GM21367 (cell line): Measurements from ENCODE around the gene MEGF6.

Experiments
- ATAC-seq: cut with Tn5 transposase; IDR thresholded peaks from one replicate; pipeline ENCODE4 v1.9.1; 2021; ENCODE audit not compliant: unreplicated experiment

Gene MEGF6

DNA sequence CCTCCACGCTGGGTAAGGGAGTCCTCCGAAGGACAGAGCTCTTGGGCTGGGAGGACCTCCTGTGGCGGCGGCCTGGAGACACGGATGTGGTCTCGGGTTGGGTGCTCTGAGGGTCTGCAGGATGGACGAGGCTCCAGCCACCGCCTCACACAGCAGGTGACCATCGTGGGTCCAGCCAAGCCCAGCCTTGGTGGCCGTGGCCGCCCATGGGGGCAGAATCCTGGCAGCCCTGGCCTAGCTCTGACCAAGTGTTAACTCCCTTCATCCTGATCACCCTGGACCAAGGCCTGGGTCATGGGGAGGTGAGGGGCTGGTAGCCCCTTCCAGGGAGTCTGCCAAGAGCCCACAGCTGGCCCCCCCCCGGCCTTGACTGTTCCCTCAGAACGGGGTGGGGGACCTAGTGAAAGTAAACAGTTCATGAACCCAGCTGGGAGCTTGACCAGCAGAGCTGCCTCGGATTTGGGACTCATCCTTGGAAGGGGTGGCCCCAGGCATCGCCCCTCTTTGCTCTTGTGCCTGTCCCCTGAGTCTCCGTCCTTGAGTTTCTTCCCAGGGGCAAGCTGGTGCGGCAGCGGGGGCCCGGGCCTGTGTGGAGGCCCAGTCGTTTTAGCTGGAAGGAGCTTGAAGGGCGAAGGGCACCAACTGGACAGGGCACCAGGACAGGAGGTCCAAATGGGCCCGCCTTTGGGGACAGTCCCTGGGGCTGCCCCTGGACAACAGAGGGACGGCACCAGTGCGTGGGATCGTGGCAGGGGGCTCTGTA, 139.0 kb downstream of the MEGF6 start:
- ATAC-seq, result no peak

DNA sequence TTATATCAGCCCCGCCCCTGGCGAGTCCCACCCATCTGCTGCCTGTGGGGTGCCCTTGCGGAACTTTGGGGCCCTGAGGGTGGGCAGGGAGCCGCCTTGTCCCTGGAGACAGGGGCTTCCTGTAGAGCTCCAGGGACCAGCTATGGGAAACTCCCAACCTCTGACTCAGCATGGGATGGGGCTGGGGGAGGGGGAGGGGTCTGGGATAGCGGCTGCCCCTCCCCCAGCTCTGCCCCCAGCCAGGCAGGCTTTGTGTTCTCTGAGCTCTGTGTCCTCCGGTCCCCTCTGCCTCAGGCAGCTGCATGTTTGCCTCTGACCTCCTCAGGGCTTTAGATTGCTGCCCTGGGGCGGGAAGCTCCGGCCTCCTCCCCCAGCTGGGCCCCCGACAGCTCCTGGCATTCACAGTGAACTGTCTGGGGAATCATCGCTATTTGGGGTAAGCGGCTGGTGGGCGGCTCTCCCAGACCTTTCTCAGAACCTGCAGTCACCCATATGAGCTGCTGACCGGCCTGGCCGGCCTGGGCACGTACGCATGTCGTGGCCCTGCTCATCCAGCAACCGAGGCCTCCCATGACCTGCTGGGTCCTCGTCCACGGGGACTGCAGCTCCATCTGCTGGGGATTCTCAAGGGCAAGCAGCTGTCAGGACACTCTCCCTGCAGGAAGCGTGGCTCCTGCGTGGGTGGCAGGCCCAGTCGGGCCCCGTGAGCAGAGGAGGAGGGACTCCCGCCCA, 139.8 kb downstream of the MEGF6 start:
- ATAC-seq, result no peak

DNA sequence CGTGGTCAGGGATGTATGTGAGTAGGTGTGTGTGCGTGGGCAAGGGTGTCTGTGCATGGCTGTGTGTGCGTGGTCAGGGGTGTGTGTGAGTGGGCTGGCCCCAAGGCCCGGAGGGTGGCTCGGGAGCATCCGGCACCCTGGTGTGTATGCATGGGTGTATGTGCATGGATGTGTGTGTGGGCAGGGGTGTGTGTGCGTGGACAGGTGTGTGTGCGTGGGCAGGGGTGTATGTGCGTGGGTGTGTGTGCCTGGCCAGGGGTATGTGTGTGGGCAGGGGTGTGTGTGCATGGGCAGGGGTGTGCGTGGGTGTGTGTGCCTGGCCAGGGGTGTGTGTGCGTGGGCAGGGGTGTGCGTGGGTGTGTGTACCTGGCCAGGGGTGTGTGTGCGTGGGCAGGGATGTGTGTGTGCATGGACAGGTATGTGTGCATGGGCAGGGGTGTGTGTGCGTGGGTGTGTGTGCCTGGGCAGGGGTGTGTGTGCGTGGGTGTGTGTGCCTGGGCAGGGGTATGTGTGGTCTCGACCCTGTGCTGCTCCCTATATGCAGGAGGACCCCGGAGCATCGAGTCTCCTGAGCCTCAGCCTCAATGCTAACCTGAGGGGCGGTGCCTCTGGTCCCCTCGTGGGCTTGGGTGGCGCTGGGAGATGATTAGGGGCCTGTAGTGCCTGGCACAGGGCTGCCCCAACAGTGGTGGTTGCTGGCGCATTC, 140.5 kb downstream of the MEGF6 start:
- no peak for ATAC-seq

DNA sequence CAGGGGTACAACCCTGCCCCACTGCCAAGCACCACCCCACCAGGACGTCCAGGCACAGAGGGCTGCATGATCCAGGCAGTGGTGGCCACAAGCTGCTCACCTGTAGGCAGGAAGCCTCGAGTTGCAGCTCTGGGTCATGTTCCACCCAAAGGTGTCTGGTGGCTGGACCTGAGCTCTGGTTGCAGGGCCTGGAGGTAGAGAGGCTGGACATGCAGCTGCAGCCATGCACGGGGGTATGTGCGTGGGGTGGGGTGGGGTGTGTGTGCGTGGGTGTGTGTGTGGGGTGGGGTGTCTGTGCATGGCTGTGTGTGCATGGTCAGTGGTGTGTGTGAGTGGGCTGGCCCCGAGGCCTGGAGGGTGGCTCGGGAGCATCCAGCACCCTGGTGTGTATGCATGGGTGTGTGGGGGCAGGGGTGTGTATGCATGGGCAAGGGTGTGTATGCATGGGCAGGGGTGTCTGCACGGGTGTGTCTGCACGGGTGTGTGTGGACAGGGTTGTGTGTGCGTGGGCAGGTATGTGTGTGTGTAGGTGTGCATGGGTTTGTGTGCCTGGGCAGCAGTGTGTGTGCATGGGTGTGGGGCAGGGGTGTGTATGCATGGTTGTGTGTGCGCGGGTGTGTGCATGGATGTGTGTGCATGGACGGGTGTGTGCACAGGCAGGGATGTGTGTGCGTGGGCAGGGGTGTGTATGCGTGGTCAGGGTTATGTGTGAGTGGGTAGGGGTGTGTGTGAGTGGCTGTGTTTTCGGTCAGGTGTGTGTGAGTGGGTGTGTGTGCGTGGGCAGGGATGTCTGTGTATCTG, 141.3 kb downstream of the MEGF6 start:
- no peak for ATAC-seq

DNA sequence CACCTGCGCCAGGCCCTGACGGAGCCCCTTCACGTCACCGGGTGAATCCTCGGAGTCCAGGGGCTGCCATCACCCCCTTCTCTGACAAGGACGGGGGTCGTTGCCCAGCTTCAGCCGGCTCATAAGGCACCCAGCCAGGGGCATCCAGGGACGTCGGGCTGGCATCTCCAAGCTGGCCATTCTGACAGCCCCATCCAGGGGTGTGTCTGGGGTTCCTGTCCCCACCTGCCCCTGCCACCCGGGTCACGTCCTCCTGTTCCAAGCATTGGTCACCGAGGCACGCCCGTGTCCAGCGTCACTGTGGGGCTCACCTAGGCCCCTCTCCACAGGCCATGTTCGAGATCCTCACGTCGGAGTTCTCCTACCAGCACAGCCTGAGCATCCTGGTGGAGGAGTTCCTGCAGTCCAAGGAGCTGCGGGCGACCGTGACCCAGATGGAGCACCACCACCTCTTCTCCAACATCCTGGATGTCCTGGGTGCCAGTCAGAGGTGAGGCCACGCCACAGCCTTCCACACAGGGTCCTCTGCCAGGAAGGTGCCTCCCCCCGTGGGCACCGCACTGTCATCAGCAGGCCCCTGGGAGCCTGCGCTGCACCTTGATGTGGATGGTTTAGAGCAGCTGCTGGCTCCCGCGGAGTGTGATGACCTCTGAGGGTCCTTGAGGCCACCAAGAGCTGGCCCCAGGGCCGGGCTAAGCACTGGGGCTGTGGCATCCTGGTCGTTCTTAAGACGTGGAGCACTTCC, 142.0 kb downstream of the MEGF6 start:
- no peak for ATAC-seq

DNA sequence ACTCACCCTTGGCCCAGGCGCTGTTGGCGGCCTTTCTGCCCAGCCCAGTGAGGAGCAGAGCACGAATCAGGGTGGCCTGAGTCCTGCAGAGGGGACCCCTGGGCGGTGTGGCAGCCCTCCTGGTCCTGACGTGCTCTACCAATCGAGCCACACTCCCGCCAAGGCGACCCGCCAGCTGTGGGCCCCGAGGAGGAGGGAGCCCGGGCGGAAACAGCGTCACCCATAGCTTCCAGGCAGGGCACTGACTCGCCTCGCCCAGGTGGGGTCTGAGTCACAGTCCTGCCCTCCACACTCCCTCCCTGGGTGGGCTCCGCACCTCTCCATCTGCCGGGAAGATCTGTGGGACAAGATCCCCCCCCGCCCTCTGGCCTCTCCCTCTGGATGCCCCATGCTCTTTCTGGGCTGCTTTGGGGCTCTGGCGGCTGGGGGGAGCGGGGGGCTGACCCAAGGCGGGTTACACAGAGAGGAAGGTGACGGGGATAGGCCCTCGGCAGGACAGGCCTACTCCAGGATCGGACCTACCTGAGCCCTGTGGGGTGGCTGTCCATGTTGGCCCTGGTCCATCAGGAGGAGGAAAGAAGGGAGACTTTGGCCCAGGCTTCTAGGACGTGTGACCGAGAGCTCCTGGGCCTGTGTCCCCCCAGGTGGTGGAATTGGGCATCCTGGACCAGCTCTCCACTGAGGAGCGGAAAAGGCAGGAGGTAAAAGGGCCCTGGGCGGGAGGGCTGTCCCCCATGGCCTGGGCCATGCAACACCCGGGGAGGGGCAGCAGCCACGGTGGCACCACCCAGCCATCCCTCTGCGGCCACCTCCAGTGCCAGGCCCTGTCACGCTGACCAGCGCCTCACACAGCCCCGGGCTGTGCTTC, 142.8 kb downstream of the MEGF6 start:
- ATAC-seq, result no peak

DNA sequence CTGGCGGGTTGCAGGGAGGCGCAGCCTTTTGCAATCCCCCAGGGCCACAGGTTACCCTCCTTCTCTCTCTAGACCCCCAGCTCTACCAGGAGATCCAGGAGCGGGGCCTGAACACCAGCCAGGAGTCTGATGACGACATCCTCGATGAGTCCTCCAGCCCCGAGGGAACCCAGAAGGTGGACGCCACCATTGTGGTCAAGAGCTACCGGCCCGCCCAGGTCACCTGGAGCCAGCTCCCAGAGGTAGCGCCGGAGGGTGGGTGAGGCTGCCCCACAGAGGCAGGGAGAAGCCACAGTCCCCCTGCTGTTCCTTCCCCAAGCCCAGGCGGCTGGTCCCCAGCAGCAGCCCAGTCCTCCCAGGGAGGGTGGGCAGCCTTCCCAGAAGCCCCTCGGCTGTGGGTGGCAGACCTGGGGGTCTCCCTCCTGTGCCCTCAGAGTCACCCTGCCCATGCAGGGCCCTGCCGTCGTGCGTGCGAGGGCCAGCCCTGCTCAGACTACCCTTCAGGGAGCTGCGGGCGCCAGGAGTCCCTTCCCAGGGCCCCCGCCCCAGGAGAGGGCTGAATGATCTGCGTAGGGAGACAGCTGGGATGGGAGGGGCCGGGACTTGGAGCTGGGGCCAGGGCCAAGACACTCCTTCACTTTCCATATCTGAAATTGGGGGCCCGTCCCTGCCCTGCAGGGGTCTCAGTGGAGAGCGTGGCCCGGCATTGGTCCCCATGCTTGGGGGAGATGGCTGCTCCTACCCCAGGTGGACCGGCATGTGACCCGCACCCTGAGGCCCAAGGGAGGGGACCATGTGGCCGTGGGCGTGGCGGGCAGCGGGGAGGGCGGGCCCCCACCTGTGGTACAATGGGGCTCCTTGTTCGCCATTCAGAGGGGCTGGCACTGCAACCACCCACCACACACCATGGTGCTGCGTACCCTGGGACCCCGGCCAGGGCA, 143.9 kb downstream of the MEGF6 start:
- ATAC-seq, result no peak

DNA sequence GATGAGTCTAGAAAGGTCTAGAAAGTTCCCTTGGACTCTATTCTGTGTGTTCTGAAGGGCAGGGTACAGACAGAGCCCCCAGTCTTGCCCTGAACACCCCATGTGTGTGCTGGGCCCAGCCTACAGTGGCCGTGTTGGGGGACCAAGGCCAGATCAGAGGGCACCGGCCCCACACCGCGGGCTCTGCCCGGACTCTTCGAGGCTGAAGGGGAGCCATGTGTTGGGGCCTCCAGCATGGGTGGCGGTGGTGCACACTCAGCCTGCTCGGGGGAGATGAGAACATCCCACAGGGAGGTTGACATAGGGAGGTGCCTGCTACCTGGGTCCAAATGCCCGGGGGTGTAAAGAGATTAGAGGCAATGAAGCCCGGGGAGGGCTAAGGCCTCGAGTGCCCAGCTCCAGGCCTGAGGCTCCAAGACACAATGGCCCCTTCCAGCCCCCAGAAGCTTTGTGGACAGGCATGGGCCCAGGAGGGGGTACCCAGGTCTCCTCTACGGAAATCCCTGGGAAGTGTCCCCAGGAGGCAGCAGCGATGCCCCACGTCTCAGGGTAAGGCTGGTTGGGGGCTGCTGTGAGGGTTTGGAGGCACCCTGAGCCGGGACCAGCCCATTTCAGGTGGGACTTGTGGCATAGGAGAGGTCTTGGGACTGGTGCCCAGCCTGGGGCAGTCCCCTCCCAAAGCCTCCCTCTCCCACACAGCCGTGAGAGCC, 144.8 kb downstream of the MEGF6 start:
- ATAC-seq, result no peak

DNA sequence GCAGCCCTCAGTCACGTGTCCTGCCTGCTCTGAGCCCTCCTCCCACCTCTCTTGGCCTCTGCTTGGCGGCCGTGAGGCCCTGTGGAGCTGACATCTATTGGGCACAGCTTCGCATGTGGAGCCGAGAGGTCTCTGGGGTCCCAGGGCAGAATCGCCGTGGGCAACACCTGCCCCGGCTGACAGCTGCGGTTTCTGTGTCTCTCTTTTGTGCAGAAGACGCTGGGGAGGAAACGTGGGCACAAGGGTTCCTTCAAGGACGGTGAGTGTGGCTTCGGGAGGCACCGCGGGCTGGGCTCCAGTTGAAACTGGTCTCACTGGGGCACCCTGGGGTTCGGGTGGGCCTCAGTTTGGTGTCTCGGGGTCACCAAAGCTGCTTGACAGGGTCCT, 145.4 kb downstream of the MEGF6 start:
- no peak for ATAC-seq

DNA sequence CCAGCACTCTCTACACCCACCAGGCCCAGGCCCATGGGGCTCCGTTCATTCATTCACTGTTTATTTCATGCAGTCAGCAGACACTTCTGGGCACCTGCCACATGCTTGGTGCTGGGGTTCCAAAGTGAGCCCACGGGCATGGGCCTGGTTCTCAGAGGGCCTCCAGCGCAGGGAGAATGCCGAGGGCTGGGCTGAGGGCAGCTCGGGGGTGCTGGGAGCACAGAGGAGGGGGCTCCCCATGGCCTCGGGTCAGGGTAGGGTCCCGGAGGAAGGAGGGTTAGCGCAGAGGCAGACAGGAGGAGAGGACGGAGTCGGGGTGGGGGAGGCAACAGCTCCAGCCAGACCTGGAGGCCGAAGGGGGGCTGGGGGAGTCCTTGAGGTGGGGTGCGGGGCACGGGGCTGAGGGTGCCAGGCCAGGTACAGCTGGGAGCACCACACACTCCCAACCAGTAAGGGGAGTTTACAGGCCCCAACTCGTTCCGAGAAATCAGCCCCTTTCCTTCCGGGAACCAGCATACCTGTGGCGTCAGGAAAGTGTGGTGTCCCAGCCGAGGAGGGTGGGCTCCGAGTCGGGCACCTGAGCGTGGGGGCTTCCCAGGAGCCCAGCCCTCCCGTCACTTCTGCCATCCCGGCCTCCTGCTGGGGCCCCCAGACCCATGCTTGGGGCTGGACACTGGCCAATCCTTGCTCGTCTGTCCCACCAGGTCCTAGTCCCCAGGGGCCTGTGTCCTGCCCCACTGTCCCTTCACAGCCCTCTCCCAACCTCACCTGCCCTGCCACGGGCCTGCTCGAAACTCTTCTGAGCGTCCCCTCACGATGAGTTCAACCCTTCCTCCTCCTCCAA, 146.0 kb downstream of the MEGF6 start:
- ATAC-seq, result no peak

DNA sequence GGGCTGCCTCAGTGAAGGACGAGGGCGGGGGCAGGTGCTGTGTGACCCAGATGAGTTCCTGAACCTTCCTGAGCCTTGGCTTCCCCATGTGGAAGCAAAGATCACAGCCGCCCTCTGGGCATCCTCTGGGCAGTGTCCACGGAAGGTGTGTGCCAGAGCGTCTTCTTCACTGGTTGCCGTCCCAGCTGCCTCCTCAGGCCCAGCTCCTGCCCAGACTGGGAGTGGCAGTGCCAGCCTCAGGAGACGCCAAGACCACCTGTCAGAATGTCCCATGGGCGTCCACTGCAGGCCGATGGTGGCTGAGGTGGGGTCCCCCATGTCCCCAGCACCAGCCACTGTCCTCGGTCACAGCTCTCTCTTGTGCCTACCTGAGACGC, 146.7 kb downstream of the MEGF6 start:
- no peak for ATAC-seq

DNA sequence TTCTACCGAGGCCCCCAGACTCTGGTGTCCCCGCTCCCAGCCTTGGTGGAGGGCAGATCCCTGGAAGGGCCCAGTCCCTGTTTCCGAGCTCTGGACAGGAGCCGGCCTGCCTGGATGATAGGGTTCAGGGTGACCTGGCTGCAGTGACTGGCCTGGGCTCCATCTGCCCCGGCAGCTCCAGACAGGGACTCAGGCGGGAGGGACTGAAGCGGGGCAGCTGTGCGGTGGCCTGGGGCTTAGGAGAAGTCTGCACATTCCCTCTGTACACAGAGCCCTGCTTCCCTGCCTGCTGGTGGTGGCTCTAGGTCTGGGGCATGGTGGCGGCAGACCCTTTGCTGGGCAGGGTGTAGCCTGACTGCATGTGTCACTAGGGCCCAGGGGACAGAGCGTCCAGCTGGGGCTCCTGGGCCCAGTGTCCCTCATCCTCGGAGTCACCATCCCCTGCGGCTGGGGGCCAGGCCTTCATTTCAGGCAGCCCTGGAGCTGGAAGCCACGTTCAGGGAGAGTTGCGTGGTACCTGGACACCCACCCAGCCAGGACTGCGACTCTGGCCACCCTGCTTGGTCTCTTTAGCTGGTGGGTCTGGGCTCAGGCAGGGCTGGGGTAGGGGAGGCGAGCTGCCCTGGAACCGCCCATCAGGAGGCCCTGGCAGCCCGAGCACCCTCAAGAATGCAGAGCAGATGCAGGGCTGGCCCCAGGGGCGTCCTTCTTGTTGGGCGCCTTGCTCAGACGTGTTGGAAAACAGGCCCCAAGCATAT, 147.2 kb downstream of the MEGF6 start:
- no peak for ATAC-seq

DNA sequence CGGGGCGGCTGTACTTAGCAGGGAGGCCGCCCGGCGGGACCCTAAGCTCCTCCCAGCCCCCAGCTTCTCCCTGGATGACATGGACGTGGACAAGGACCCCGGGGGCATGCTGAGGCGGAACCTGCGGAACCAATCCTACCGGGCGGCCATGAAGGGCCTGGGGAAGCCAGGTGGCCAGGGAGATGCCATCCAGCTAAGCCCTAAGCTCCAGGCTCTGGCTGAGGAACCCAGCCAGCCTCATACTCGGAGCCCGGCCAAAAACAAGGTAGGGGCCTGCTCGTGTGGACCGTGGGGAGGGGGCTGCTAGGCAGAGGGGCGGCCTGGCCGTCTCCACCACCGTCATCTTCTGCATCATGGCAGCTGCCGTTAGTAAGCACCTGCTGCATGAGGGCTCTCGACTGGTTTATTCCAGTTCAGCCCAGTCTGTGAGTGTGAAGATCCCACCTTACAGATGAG, 147.9 kb downstream of the MEGF6 start:
- ATAC-seq, result no peak

DNA sequence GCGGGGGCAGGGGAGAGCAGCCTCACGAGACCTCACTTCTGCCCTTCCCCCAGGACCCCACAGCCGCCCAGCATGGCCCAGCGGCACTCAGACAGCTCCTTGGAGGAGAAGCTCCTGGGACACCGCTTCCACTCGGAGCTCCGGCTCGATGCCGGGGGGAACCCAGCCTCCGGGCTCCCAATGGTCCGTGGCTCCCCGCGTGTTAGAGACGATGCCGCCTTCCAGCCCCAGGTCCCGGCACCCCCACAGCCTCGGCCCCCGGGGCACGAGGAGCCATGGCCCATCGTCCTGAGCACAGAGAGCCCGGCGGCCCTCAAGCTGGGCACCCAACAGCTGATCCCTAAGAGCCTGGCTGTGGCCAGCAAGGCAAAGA, 148.3 kb downstream of the MEGF6 start:
- ATAC-seq, result no peak

DNA sequence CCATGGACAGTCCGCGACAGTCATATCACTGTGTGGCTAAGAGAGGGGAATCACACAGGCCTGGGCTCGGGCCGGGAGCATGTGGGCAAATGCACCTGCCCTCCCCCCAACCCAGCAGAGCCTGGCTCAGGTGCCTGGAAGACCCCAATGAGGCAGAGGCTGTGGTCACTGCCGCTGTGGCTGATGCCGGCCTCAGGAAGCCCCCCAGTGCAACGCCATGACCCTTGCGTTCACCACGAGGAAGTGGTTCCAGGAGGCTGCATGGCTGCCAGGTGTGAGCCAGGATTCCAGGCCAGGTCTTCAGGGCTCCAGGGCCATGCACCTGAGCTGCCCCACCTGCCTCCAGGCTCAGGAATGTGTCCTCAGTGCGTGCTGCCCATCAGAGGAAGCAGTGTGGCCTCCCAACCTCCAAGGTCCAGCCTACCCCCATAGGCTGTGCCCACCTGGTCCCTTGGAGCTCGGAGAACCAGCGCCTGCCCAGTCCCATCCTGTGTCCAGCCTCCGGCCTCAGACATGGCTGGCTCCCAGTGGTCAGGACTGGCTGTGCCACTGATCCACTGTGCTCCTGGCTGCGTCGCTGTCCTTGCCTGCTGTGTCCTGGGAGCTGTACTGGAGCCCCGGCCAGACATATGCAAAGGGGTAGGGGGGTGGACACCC, 148.8 kb downstream of the MEGF6 start:
- ATAC-seq, result no peak

DNA sequence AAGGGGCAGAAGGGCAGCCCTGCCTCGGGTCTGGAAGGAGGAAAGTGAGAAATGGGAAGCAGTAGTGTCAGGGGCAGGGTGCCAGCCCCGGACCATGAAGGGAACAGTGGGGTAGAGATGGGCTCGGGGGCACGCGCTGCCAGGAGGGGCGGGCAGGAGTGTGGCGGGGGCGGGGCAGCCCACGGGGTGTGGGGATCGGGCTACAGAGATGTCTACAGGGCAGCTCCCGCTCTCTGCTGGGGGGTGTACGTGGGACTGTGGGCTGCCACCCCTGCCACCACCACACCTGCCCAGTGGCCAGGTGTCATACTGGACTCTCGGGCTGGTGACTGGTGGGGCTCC, 149.4 kb downstream of the MEGF6 start:
- no peak for ATAC-seq
